ENCODE data around the gene LAYN. TPM values are rescaled to one million over a fixed set of nuclear protein-coding genes. Genes with fewer than 3 reads are reported as not detected.

The LAYN gene
- total and polyA plus RNA-seq, 2 donors from 2014 or later: 4.8 to 7.6 TPM

DNA sequence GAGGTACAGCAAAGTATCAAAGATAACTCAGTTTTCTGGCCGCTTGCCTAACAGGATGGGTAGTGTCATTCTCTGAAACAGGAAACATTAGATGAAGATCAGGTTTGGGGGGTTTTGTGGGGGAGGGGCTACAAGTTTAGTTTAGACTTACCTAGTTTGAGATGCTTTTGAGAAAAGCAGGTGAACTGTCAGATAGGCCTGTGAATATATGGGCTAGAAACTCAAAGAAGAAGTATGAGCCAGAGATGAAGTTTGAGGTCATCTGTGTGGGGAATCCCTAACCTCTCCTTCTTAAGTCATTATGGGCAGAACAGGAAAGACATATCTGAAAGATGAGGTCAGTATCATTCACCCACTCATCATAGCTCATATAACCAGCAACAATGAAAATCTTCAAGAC is 14.0 kb upstream of the LAYN start:
- DNase-seq: no peak
- no peaks in the 10 kb centered on the region for H3K36me3 ChIP-seq (ENCODE audit: control insufficient read depth in 2 of 3, insufficient read depth in 3 of 3, low read length in 3 of 3)
- H3K4me1 ChIP-seq (ENCODE audit: control insufficient read depth in 2 of 3, insufficient read depth in 2 of 3, low read depth in 1 of 3, low read length in 3 of 3): no peaks in the 10 kb centered on the region
- TF ChIP-seq, protein P1, sequence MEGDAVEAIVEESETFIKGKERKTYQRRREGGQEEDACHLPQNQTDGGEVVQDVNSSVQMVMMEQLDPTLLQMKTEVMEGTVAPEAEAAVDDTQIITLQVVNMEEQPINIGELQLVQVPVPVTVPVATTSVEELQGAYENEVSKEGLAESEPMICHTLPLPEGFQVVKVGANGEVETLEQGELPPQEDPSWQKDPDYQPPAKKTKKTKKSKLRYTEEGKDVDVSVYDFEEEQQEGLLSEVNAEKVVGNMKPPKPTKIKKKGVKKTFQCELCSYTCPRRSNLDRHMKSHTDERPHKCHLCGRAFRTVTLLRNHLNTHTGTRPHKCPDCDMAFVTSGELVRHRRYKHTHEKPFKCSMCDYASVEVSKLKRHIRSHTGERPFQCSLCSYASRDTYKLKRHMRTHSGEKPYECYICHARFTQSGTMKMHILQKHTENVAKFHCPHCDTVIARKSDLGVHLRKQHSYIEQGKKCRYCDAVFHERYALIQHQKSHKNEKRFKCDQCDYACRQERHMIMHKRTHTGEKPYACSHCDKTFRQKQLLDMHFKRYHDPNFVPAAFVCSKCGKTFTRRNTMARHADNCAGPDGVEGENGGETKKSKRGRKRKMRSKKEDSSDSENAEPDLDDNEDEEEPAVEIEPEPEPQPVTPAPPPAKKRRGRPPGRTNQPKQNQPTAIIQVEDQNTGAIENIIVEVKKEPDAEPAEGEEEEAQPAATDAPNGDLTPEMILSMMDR (IDR thresholded peaks at IDR 0.05; ENCODE audit: borderline replicate concordance, extremely low read depth, insufficient read depth): no peak
- no peaks in the 10 kb centered on the region for H3K9me3 ChIP-seq (ENCODE audit: control insufficient read depth in 2 of 3, insufficient read depth in 1 of 3, low read length in 3 of 3)
- FAIRE-seq: no peak
- no peak overlapping the region for H3K9ac ChIP-seq (ENCODE audit: low read length in 3 of 3)
- H3K27ac ChIP-seq (ENCODE audit: low read depth in 2 of 2, low read length in 2 of 2): no peak overlapping the region
- intact Hi-C loops (cut with DNase I): no loop called here
- no peaks in the 10 kb centered on the region for H3K27me3 ChIP-seq (ENCODE audit: control insufficient read depth, insufficient read depth, low read length)
- H3K4me3 ChIP-seq (ENCODE audit: low read length in 3 of 3): no peak overlapping the region

DNA sequence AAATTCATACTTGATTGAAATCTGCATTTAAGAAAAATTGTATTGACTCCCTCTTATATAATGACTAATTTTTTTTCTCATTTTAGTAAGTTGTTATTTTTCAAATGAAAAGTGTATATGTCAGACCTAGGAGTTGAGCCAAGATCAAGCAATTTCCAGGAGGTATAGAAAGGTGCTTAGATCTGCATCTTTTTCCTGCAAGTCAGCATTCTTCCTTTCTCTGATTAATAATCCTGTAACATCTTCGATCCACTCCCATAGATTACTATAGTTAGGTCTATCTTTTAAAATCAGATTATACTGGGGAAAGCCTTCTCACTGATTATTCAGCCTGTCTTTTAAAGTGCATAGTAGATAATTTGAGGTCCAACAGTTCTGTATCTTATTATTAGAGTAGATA is 13.2 kb upstream of the LAYN start:
- DNase-seq (no peak), FAIRE-seq (no peak)
- no peaks in the 10 kb centered on the region for H3K36me3 ChIP-seq (ENCODE audit: control insufficient read depth in 2 of 3, insufficient read depth in 3 of 3, low read length in 3 of 3)
- no peak overlapping the region for H3K9ac ChIP-seq (ENCODE audit: low read length in 3 of 3)
- no peaks in the 10 kb centered on the region for H3K27me3 ChIP-seq (ENCODE audit: control insufficient read depth, insufficient read depth, low read length)
- intact Hi-C loops (cut with DNase I): no loop called here
- TF ChIP-seq, protein P1 (IDR thresholded peaks at IDR 0.05; ENCODE audit: borderline replicate concordance, extremely low read depth, insufficient read depth): no peak
- no peaks in the 10 kb centered on the region for H3K4me1 ChIP-seq (ENCODE audit: control insufficient read depth in 2 of 3, insufficient read depth in 2 of 3, low read depth in 1 of 3, low read length in 3 of 3)
- no peak overlapping the region for H3K27ac ChIP-seq (ENCODE audit: low read depth in 2 of 2, low read length in 2 of 2)
- H3K9me3 ChIP-seq (ENCODE audit: control insufficient read depth in 2 of 3, insufficient read depth in 1 of 3, low read length in 3 of 3): no peaks in the 10 kb centered on the region
- H3K4me3 ChIP-seq (ENCODE audit: low read length in 3 of 3): no peak overlapping the region

DNA sequence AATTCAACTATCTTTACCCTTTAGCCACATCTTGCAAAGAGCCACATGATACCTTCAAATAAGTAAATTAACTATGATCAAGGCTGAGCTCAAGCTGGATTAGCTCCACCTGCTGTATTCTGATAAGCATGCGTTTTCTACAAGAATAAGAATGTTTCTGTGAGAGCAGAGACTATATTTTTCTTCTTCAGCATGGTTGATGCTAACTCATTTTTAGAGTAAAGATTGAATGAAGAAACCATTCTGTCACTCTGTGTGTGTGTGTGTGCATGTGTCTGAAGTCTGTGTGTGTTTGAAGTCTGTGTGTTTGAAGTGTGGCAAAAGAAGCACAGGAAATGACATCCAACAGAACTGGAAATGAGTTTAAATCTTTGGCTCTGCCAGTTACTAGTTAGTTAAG is 12.0 kb upstream of the LAYN start:
- Histone ChIP-seq H3K4me1 (ENCODE audit: control insufficient read depth in 2 of 3, insufficient read depth in 2 of 3, low read depth in 1 of 3, low read length in 3 of 3) (no peaks in the 10 kb centered on the region), H3K9me3 (ENCODE audit: control insufficient read depth in 2 of 3, insufficient read depth in 1 of 3, low read length in 3 of 3) (no peaks in the 10 kb centered on the region), H3K27me3 (ENCODE audit: control insufficient read depth, insufficient read depth, low read length) (no peaks in the 10 kb centered on the region), H3K9ac (ENCODE audit: low read length in 3 of 3) (no peak overlapping the region), H3K27ac (ENCODE audit: low read depth in 2 of 2, low read length in 2 of 2) (no peak overlapping the region), H3K36me3 (ENCODE audit: control insufficient read depth in 2 of 3, insufficient read depth in 3 of 3, low read length in 3 of 3) (no peaks in the 10 kb centered on the region), H3K4me3 (ENCODE audit: low read length in 3 of 3) (no peak overlapping the region)
- DNase-seq (no peak), FAIRE-seq (no peak)
- intact Hi-C loops (cut with DNase I): no loop called here
- TF ChIP-seq, protein P1 (IDR thresholded peaks at IDR 0.05; ENCODE audit: borderline replicate concordance, extremely low read depth, insufficient read depth): no peak

DNA sequence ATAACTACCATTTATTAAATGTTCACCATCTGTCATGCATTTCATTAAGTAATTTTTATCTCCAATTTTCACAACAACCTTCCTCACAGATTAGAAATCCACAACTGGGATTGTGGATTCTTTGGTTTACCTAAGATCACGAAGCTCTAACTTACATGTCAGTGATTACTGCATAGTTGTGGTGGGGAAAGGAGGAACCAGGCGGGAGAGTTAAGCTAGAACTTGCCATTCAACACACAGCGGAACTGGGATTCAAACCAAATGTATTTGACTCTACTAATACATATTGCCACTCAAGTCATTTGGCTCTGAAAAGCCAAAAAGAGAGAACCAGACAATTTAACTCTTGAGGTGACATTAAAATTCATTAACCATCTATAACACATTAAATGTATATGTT is 10.4 kb upstream of the LAYN start:
- intact Hi-C loops (cut with DNase I): no loop called here
- FAIRE-seq (no peak), DNase-seq (no peak)
- no peaks in the 10 kb centered on the region for H3K36me3 ChIP-seq (ENCODE audit: control insufficient read depth in 2 of 3, insufficient read depth in 3 of 3, low read length in 3 of 3)
- H3K4me3 ChIP-seq (ENCODE audit: low read length in 3 of 3): no peak overlapping the region
- no peaks in the 10 kb centered on the region for H3K27me3 ChIP-seq (ENCODE audit: control insufficient read depth, insufficient read depth, low read length)
- H3K27ac ChIP-seq (ENCODE audit: low read depth in 2 of 2, low read length in 2 of 2): no peak overlapping the region
- H3K4me1 ChIP-seq (ENCODE audit: control insufficient read depth in 2 of 3, insufficient read depth in 2 of 3, low read depth in 1 of 3, low read length in 3 of 3): no peaks in the 10 kb centered on the region
- H3K9me3 ChIP-seq (ENCODE audit: control insufficient read depth in 2 of 3, insufficient read depth in 1 of 3, low read length in 3 of 3): no peaks in the 10 kb centered on the region
- no peak overlapping the region for H3K9ac ChIP-seq (ENCODE audit: low read length in 3 of 3)
- TF ChIP-seq, protein P1 (IDR thresholded peaks at IDR 0.05; ENCODE audit: borderline replicate concordance, extremely low read depth, insufficient read depth): no peak
